ENCODE measurements around the gene RANBP6. TPM values are rescaled to one million over a fixed set of nuclear protein-coding genes. Genes with fewer than 3 reads are reported as not detected.

The RANBP6 gene
- total RNA-seq, 2 donors from 2014 or later = 6.6 to 11.4 TPM

- intact Hi-C loops (cut with DNase I) = no loop called here
- DNase-seq = no peak
- peaks cover 17% of the 10 kb centered on the region for H3K4me1 ChIP-seq
- no peak overlapping the region for H3K4me3 ChIP-seq
- WGBS, 2 donors = 89 to 93% methylated on average over 1 of the region's 1 CpG
- no peaks in the 10 kb centered on the region for H3K9me3 ChIP-seq
- no peak for TF ChIP-seq CTCF (IDR thresholded peaks at IDR 0.05)
- TF ChIP-seq POLR2A (IDR thresholded peaks at IDR 0.05) = no peak
- no peaks in the 10 kb centered on the region for H3K27me3 ChIP-seq
- ATAC-seq = no peak
- H3K27ac ChIP-seq = no peak overlapping the region
- no peaks in the 10 kb centered on the region for H3K36me3 ChIP-seq (replicated peaks in 1 of 2; ENCODE audit: insufficient read depth in 1 of 2, low read depth in 2 of 2)
These were observed 20.9 kb downstream of the RANBP6 start for GRCh38 chr9:5994493-5994892.

- Histone ChIP-seq H3K4me3 (no peak overlapping the region), H3K27ac (no peak overlapping the region), H3K27me3 (no peaks in the 10 kb centered on the region), H3K4me1 (no peaks in the 10 kb centered on the region), H3K9me3 (no peaks in the 10 kb centered on the region), H3K36me3 (replicated peaks in 1 of 2; ENCODE audit: insufficient read depth in 1 of 2, low read depth in 2 of 2) (peaks cover 0 to 4% of the 10 kb centered on the region in 2 donors)
- ATAC-seq (no peak), DNase-seq (no peak)
- intact Hi-C loops (cut with DNase I) = no loop called here
- TF ChIP-seq CTCF (IDR thresholded peaks at IDR 0.05) (no peak), POLR2A (IDR thresholded peaks at IDR 0.05) (no peak)
- WGBS, 2 donors = 94 to 97% methylated on average over 5 of the region's 5 CpGs
These were observed 27.2 kb downstream of the RANBP6 start for GRCh38 chr9:5988265-5988664.

- ATAC-seq = no peak
- no peak for DNase-seq
- Histone ChIP-seq H3K36me3 (replicated peaks in 1 of 2; ENCODE audit: insufficient read depth in 1 of 2, low read depth in 2 of 2) (peaks cover 0 to 4% of the 10 kb centered on the region in 2 donors), H3K27ac (no peak overlapping the region), H3K27me3 (no peaks in the 10 kb centered on the region), H3K4me3 (no peak overlapping the region), H3K4me1 (no peaks in the 10 kb centered on the region), H3K9me3 (no peaks in the 10 kb centered on the region)
- 96 to 99% methylated on average over 2 of the region's 2 CpGs for WGBS, 2 donors
- TF ChIP-seq CTCF (IDR thresholded peaks at IDR 0.05) = no peak
- no peak for TF ChIP-seq POLR2A (IDR thresholded peaks at IDR 0.05)
- intact Hi-C loops (cut with DNase I) = no loop called here
These were observed 32.4 kb downstream of the RANBP6 start for GRCh38 chr9:5983042-5983441.

- H3K27me3 ChIP-seq = no peaks in the 10 kb centered on the region
- no peak overlapping the region for H3K4me3 ChIP-seq
- no peak overlapping the region for H3K27ac ChIP-seq
- 72 to 86% methylated on average over 2 of the region's 2 CpGs for WGBS, 2 donors
- H3K9me3 ChIP-seq = no peaks in the 10 kb centered on the region
- no peaks in the 10 kb centered on the region for H3K4me1 ChIP-seq
- TF ChIP-seq CTCF (IDR thresholded peaks at IDR 0.05) = no peak
- TF ChIP-seq POLR2A (IDR thresholded peaks at IDR 0.05) = no peak
- intact Hi-C loops (cut with DNase I) = no loop called here
- peaks cover 0 to 4% of the 10 kb centered on the region in 2 donors for H3K36me3 ChIP-seq (replicated peaks in 1 of 2; ENCODE audit: insufficient read depth in 1 of 2, low read depth in 2 of 2)
- DNase-seq (no peak), ATAC-seq (no peak)
These were observed 33.1 kb downstream of the RANBP6 start for GRCh38 chr9:5982317-5982716.

GRCh38 chr9:5978523-5978922, 36.9 kb downstream of the RANBP6 start:
- TF ChIP-seq CTCF (IDR thresholded peaks at IDR 0.05) (no peak), POLR2A (IDR thresholded peaks at IDR 0.05) (no peak)
- intact Hi-C loops (cut with DNase I) = no loop called here
- DNase-seq (no peak), ATAC-seq (no peak)
- Histone ChIP-seq H3K36me3 (replicated peaks in 1 of 2; ENCODE audit: insufficient read depth in 1 of 2, low read depth in 2 of 2) (no peaks in the 10 kb centered on the region), H3K27me3 (no peaks in the 10 kb centered on the region), H3K9me3 (no peaks in the 10 kb centered on the region), H3K4me3 (no peak overlapping the region), H3K4me1 (peaks cover 12% of the 10 kb centered on the region), H3K27ac (no peak overlapping the region)
- WGBS, 2 donors = 33 to 48% methylated on average over 1 of the region's 1 CpG
